H54 (cell line): ENCODE data around the gene BCR.

ENCODE experiments used
- DNase-seq: peaks from one replicate; pipeline ENCODE4 v3.0.0; 2011; ENCODE audit warnings: low spot score, mixed read lengths; ENCODE audit not compliant: insufficient read length
- FAIRE-seq: peaks from 3 replicates; lab custom pipeline; 2011; peaks lifted over from hg19 to GRCh38; lab: Jason Lieb, UNC
- POLR2A ChIP-seq: IDR thresholded peaks from 2 replicates; pipeline ENCODE4 v1.6.1; 2011; ENCODE audit warnings: low read depth, mild to moderate bottlenecking, low read length

BCR gene

GRCh38 chr22:23243006-23243573 lies 62.8 kb downstream of the BCR start:
- no peak for TF ChIP-seq POLR2A
- FAIRE-seq (no peak), DNase-seq (no peak)

- FAIRE-seq (no peak), DNase-seq (no peak)
- TF ChIP-seq POLR2A, result no peak
These were observed 63.8 kb downstream of the BCR start for GRCh38 chr22:23243859-23244689.

- no peak for TF ChIP-seq POLR2A
- FAIRE-seq, result no peak
- no peak for DNase-seq
These were observed 64.4 kb downstream of the BCR start for GRCh38 chr22:23244690-23245044.

- DNase-seq (peak; percentile 69), FAIRE-seq (peak; percentile 50)
- no peak for TF ChIP-seq POLR2A
These were observed 64.9 kb downstream of the BCR start for GRCh38 chr22:23245045-23245798.

- FAIRE-seq, result no peak
- TF ChIP-seq POLR2A, result no peak
- no peak for DNase-seq
These were observed 65.5 kb downstream of the BCR start for GRCh38 chr22:23245799-23246136.

GRCh38 chr22:23246982-23247766 lies 66.9 kb downstream of the BCR start:
- TF ChIP-seq POLR2A, result no peak
- FAIRE-seq, result no peak

GRCh38 chr22:23248583-23248982 lies 68.3 kb downstream of the BCR start:
- no peak for TF ChIP-seq POLR2A
- DNase-seq, result no peak
- FAIRE-seq, result no peak

More at GRCh38 chr22:23246982-23247766, 66.9 kb downstream of the BCR start:
- no peak for DNase-seq

- FAIRE-seq, result no peak
- no peak for TF ChIP-seq POLR2A
- DNase-seq, result no peak
These were observed 69.9 kb downstream of the BCR start for GRCh38 chr22:23250056-23250784.

- DNase-seq, result no peak
- FAIRE-seq, result no peak
- no peak for TF ChIP-seq POLR2A
These were observed 70.6 kb downstream of the BCR start for GRCh38 chr22:23250785-23251363.

GRCh38 chr22:23251445-23252093 lies 71.3 kb downstream of the BCR start:
- DNase-seq, result peak; percentile 31
- FAIRE-seq, result no peak
- no peak for TF ChIP-seq POLR2A

- no peak for TF ChIP-seq POLR2A
- FAIRE-seq (no peak), DNase-seq (no peak)
These were observed 73.3 kb downstream of the BCR start for GRCh38 chr22:23253475-23254055.
